Right lung (tissue), 5 donors: ENCODE measurements around the gene FZD10. TPM values are rescaled to one million over a fixed set of nuclear protein-coding genes. Genes with fewer than 3 reads are reported as not detected.

Source experiments
- DNase-seq, 2 donors: peaks; one replicate each; pipeline ENCODE4 v3.0.0-alpha.2; 2013
- polyA plus RNA-seq, 5 donors: library from polyadenylated mRNA; unstranded; fragments of 120-200 nt; gene quantifications; one replicate each; pipeline versions ENCODE4 v1.2.1 to v1.2.3, GENCODE V29; 2013; ENCODE audit warnings: inconsistent platforms in 1 of 5, low replicate concordance in 1 of 5; ENCODE audit not compliant: insufficient read length in 5 of 5, insufficient read depth in 1 of 5

The FZD10 gene
- polyA plus RNA-seq, 5 donors = 0.39 to 1.4 (median 0.84) TPM

DNA sequence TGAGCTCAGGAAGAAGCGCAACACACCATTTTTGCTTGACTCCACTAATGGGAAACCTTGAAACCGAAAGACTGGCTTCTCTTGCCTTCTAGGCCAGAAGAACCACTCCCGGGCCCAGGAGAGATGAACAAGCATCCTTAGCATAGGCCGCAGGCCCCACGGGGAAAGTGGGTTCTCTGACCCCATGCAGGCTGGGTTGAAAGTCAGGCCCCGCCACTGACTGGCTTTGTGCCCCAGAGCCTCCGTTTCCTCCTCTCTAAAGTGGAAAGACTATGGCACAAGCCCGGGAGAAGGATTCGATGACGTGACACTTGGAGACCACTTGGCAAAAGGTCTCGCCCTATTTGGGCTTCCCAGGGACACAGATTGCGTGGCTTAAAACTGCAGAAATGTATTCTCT is 9.9 kb upstream of the FZD10 start:
- DNase-seq = no peak

DNA sequence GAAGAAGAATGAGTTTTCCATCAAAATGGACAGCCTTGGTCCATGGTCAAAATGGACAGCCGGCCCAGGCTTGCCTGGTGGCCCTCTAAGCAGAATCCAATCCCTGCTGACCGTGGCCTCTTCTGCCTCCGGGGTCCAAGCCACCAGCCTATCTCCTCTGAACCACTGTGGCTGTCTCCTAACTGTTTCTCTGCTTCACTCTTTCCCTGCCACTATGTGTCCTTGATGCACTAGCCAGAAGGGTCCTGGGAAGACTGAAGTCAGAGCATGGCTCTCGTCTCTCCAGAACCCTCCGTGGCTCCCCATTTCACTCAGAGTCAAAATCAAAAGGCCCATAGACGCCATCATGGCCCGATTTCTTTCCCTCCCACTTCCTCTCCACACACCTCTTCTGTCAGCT is 8.5 kb upstream of the FZD10 start:
- DNase-seq = no peak

DNA sequence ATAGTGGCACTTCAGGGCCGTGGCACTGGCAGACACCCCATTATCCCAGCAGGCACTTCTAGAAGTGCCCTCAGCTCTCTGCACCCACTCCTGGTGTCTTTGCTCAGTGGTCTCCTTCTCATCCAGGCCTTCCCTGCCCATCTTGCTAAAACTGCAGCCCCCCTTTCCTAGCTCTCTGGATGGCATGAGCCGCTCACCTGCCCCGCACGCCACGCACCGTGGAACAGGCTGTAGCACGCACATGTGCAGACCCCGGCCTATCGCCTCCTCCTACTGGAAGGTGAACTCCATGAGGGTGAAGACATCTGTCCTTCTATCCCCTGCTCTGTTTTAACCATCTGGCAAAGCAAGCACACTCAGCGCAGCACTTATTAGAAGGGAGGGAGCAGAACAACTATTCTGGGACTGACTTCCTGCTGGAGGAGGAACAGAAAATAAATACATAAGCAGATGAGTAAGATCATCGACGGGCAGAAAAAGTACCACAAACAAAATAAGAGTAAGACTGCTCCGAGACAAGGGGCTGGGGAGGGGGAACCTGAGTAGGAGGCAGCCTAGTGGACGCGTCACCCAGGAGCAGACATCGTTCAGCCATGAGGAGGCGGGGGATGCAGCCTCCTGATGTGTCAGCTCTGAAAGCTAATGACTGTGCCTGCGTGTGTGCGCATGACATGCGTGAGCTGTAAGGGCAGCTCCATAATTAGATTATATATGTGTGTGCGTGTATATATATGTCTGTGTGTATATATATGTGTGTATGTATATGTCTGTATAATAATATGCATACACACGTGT is 7.8 kb upstream of the FZD10 start:
- DNase-seq = no peak

DNA sequence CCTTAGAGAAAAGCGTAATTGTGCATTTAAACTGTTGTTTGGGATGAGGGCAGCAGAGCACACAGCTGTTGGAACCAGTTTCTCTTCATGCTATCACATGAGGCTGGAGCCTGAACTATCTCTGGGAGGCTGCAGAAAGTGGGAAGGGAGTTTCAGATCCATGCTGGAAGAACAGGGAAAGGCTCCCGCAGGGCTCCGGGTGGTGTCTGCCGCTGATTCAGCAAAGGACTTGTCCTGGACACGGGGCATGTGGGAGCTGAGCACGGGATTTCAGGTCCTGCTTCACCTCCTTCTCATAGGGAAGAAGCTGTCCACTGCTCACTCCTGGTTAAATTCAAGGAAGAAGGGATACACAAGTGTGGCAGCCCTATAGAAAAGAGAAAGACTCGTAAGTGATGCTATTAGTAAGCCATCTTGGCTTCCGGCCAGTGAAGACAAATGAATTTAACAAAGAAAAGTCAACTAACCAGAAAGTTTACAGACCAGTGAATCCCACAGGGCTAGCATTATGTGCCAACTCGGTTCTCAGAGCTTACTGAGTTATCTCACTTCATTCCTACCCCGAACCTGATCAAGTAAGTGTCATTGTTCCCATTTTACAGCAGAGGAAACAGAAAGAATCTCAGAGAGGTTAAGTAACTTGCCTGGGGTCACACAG is 6.7 kb upstream of the FZD10 start:
- no peak for DNase-seq

DNA sequence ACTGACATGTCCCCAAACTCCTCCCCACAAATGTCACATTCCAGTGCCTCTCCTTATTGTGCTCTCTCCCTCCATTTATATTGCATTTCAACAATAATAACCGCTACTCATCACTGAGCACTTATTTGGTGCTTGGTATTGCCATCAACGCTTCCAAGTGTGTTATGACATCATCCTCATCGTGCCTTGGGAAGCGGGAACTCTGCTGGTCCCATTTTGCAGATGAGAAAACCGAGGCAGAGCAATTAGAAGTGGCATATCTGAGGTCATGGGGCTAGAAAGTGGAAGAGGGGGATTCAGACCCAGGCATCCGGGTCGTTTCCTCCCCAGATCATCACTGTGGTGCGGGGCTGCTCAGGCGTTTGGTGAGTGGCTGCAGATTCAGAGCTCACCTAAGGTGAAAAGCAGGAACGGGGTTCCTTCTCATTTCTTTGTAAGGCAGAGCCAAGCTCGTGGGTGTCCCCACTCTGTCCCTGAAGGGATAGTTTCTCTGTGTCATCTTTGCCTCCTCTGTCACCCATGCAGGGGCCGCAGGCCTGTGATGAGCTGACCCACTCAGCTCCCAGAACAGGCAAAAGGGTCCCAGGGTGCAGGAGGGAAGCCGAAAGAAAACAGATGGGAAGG is 5.5 kb upstream of the FZD10 start:
- DNase-seq = no peak

DNA sequence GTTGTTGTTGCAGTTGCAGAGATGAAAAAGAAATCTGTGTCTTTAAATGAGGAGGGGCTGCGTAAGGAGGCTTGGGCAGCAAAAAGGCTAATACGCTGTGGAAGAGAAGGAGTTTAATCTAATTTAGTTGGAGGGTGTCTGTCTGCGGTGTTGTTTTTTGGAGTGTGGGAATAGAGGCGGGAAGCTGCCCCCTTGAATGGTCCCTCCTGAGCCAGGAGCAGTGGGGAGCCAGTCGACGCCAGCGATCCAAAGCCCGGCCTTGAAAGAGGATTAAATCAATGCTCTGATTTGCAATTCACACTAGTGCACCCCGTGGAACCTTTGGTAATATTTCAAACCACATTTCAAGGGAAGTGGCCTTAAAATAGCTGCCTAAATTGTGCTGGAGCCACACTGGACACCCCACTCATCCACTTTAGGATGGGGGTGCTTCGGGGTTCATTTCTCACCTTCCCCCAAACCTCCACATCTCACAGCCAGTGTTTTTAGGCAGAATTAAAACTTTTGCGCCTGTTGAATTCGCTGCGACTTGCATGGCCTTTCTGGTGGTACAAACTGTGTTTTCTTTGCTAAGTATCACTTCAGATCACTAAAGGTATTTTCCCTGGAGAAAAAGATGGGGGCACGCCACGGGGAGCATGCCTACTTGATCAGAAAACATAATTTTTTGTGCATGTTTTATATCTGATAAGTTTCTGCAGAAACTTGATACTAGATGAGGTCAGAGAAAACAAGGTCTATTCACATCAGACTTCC is 4.1 kb upstream of the FZD10 start:
- no peak for DNase-seq

DNA sequence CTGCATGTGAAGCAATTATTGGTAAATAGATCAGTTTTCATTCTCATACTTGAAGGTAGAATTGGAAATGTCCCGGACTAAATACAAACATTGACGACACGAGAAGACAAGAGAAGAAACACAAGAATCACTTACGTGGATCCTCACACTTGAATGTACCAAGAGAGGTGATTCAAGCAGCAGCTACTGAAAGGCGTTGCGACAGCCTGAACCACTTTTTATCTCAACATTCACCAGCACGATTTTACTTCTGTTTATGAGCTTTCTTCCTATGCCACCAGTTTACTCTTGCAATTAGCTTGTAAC is 3.6 kb upstream of the FZD10 start:
- no peak for DNase-seq

DNA sequence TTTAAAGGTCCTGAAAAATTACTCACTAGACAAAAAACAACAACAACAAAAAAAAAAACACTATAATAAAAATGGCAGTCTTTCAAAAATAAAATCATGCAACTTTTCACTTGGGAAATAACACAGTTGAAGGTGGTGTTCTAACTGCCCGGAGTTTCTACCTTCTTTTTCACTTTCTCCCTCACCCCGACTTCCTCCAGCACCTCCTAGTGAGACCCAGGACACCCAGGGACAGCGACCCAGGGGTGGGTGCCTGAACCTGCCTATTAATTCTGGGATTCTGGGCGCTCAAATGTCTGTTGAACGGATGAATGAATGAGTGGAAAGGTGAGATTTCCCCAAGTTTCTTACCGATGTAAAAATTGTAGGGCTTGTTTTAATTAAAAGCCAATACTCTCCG is 2.0 kb upstream of the FZD10 start:
- DNase-seq = no peak

DNA sequence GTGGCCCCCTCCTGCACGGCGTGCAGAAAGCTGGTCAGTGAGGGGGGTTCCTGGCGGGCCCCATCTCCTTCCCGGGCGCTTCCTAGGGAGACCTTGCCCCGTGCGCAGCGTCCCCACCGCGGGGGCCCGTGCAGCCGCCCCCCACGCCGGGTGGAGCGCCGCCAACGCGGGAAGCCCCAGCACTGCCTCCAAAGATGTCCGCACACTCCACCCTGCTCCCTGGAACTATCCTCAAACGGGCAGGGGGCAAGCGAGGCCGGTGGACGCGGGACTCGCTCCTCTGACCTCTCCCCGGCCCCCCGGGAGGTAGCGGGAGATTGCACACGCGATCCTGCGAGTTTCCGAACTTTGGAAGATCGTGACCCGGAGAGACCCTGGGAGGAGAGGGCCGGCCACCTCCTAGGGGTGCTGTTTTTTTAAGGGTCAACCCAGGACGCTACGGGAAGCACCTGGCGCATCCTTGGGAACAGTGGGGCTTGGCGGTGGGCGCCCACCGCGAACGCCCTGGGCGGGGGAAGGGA is 1.5 kb upstream of the FZD10 start:
- no peak for DNase-seq

DNA sequence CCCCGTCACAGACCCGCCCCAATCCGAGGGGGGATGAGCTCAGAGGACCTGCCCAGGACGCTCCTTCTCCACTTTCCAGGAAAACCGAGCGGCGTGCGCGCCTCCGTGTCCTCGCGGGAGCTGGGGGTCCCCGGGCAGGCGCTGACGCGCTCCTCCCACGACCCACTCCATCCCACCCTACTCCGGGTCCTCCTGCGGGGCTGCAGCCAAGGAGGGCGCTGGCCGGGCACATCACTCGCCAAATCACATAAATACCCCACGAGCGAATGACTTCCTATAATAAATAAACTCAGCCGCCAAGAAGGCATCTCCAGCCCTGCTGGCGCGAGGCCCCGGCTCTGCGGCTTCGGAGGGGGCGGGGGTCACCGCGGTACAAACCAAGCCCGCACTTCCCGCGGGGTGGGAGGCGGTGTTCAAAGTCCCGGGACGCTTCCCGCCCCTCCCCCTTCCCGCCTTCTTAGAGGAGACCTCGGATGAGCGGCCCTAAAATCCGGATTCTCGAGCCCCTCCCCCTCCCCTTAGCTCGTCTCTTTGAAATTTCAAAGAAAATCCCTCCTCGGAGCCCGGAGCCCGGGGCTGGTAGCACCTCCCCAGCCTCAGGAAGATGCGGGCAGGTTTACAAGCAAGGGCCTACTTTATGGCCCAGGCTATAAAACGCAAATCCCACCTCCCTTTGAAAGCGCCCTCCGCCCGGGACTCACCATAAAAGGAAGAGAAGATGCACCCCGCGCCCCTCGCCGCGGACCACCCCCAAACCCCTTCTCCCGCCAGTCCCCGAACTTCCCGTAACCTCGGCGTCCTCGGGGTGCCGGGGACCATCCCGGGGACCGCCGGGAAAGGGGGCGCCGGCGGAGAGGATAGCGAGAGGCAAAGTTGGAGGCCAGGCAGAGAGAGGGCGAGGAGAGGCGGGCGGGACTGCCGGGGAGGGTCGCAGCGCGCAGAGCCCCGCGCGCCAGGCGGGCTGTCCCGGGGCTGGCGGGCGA is 712 bp upstream of the FZD10 start:
- peak; percentile 51 to 56 for DNase-seq

DNA sequence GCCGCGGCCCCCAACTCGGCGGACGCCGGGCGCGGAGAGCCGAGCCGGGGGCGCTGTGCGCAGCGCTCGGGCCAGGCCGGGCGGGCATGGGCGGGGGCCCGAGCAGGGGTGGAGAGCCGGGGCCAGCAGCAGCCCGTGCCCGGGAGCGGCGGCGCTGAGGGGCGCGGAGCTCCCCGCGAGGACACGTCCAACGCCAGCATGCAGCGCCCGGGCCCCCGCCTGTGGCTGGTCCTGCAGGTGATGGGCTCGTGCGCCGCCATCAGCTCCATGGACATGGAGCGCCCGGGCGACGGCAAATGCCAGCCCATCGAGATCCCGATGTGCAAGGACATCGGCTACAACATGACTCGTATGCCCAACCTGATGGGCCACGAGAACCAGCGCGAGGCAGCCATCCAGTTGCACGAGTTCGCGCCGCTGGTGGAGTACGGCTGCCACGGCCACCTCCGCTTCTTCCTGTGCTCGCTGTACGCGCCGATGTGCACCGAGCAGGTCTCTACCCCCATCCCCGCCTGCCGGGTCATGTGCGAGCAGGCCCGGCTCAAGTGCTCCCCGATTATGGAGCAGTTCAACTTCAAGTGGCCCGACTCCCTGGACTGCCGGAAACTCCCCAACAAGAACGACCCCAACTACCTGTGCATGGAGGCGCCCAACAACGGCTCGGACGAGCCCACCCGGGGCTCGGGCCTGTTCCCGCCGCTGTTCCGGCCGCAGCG is 639 bp downstream of the FZD10 start:
- DNase-seq = peak in 1 of 2 donors; percentile 5

DNA sequence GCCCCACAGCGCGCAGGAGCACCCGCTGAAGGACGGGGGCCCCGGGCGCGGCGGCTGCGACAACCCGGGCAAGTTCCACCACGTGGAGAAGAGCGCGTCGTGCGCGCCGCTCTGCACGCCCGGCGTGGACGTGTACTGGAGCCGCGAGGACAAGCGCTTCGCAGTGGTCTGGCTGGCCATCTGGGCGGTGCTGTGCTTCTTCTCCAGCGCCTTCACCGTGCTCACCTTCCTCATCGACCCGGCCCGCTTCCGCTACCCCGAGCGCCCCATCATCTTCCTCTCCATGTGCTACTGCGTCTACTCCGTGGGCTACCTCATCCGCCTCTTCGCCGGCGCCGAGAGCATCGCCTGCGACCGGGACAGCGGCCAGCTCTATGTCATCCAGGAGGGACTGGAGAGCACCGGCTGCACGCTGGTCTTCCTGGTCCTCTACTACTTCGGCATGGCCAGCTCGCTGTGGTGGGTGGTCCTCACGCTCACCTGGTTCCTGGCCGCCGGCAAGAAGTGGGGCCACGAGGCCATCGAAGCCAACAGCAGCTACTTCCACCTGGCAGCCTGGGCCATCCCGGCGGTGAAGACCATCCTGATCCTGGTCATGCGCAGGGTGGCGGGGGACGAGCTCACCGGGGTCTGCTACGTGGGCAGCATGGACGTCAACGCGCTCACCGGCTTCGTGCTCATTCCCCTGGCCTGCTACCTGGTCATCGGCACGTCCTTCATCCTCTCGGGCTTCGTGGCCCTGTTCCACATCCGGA is 1.4 kb downstream of the FZD10 start:
- no peak for DNase-seq

DNA sequence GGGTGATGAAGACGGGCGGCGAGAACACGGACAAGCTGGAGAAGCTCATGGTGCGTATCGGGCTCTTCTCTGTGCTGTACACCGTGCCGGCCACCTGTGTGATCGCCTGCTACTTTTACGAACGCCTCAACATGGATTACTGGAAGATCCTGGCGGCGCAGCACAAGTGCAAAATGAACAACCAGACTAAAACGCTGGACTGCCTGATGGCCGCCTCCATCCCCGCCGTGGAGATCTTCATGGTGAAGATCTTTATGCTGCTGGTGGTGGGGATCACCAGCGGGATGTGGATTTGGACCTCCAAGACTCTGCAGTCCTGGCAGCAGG is 1.9 kb downstream of the FZD10 start:
- no peak for DNase-seq

DNA sequence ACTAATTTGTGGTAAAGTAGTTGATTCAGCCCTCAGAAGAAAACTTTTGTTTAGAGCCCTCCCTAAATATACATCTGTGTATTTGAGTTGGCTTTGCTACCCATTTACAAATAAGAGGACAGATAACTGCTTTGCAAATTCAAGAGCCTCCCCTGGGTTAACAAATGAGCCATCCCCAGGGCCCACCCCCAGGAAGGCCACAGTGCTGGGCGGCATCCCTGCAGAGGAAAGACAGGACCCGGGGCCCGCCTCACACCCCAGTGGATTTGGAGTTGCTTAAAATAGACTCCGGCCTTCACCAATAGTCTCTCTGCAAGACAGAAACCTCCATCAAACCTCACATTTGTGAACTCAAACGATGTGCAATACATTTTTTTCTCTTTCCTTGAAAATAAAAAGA is 2.7 kb downstream of the FZD10 start:
- DNase-seq = no peak

DNA sequence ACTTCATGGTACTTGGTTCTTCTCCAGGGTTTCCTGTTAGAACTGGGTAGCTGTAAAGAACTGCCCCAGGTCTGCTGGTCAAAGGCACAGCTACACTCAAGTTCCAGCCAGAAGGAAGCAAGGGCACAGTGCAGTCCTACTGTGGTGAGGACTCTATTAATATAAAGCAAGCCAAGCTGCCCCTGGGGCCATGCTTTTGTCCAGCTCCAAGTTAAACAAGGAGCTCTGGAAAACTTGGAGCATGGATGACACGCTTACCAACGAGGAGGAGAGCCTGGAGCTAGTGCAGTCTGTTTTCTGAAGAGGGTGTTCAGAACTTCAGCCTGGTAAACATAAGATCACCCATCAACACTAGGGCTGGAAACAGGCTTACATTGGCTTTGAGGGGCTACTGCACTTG is 4.0 kb downstream of the FZD10 start:
- DNase-seq = no peak

DNA sequence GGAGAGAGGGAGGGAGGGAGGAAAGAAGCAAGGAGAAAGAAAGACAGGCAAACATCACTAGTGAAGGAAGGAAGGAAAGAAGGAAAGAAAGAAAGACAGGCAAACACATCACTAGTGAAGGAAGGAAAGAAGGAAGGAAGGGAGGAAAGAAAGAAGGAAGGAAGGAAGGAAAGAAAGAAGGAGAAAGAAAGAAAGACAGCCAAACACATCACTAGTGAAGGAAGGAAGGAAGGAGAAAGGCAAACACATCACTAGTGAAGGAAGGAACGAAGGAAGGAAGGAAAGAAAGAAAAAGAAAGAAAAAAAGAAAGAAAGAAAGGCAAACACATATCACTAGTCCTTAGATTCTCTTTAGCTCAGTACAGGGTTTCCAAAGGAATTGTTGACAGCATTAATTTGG is 5.3 kb downstream of the FZD10 start:
- DNase-seq = no peak

DNA sequence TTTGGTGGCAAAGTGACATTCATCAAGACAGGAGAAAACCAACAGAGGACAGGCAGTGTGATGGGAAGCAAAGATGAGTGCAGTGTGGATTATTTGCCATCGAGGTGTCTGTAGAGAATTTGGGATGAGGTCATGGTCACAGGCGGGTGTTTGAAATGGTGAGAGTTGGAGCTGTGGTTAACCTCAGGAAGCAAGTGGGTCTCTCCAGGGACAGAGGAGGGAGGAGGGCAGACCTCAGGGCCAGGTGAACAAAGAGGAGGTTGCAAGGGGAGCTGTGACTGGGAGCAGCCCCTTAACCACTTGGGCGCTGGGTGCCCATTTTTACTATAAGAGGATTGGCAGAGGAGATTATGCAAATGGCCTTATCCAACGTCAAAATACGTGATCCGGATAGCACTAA is 7.0 kb downstream of the FZD10 start:
- DNase-seq = no peak

DNA sequence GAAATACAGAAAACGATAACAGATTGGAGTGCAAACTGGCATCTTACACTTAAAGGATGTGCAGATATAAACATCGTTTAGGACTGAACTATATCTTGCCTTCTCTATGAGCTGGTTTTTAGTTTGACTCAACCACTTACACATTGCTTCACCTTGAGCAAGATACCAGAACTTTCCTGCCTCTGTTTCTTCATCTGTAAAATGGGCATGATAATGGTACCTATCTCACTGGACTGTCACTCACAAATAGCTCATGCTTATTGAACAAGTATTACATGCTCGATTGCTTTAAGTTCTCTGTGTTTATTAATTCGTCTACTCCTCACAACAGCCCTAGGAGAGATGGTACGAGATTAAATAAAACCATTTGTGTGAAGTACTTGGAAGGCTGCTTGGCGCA is 7.7 kb downstream of the FZD10 start:
- no peak for DNase-seq

DNA sequence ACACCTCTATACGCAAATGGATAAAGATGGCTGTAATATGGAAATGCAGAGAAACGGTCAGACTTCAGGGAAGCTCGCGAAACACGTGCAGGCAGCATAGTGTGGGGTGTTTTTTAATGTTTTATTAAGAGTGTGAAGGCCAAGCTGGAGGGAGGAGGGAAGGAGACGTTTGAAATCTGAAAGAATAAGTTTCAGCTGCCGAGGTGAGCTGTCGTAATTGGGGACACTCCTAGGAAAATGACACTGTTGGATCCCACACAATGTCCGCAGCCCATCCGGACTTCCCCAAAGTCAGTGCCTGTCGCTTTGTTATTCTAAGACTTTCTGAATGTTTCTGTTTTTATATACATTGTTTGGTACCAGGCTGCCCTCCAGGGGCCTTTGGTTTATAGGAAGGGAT is 8.3 kb downstream of the FZD10 start:
- no peak for DNase-seq
